HEK293 (cell line): ENCODE measurements around the gene JAKMIP1.

Source experiments
- CTCF ChIA-PET: fragments of 350-600 bp; formaldehyde crosslinking; extraction: SDS; loops from one replicate; lab custom pipeline; 2021; ENCODE audit warnings: antibody characterized with exemption; lab: Yijun Ruan, JAX
- POLR2A ChIA-PET: fragments of 300-600 bp; formaldehyde crosslinking; extraction: SDS; loops from one replicate; lab custom pipeline; 2020; ENCODE audit warnings: antibody characterized with exemption, inconsistent platforms; lab: Yijun Ruan, JAX
- H3K27ac ChIP-seq: fragments of 200-500 bp; sonication (Bioruptor generic); 2 replicates; pipeline ENCODE4 v1.5.1; 2014; ENCODE audit warnings: low read depth, low read length, control low read depth, inconsistent platforms; ENCODE audit errors: extremely low read depth
- H3K36me3 ChIP-seq, 2 experiments: fragments of 200-500 bp in 1 of 2; sonication (Bioruptor generic) in 1 of 2; 1 replicate in 1 of 2; 2 replicates in 1 of 2; pipeline ENCODE4 v1.5.1; 2014 to 2017; ENCODE audit warnings: inconsistent platforms in 2 of 2, low read length in 2 of 2; ENCODE audit not compliant: control insufficient read depth in 2 of 2, insufficient read depth in 1 of 2
- H3K4me1 ChIP-seq: fragments of 200-500 bp; sonication (Bioruptor generic); 2 replicates; pipeline ENCODE4 v1.5.1; 2014; ENCODE audit warnings: mild to moderate bottlenecking, low read length, inconsistent platforms; ENCODE audit not compliant: control insufficient read depth, insufficient read depth
- H3K4me3 ChIP-seq: 2 replicates; pipeline ENCODE4 v1.5.1; 2011; ENCODE audit warnings: low read depth, mild to moderate bottlenecking, control low read depth, low read length, moderate library complexity
- H3K9me3 ChIP-seq: fragments of 200-500 bp; sonication (Bioruptor generic); 2 replicates; pipeline ENCODE4 v1.5.1; 2014; ENCODE audit warnings: low read depth, low read length, inconsistent platforms; ENCODE audit not compliant: control insufficient read depth, insufficient read depth
- CTCF ChIP-seq: fragments of 450-650 bp; formaldehyde crosslinking; IDR thresholded peaks from 2 replicates; pipeline ENCODE4 v1.5.1; 2016; ENCODE audit warnings: missing biosample characterization, missing genetic modification characterization
- KLF10 ChIP-seq: fragments of 450-650 bp; IDR thresholded peaks from 2 replicates; pipeline ENCODE4 v1.5.1; 2018; ENCODE audit warnings: missing biosample characterization, mild to moderate bottlenecking, missing genetic modification characterization
- YY1 ChIP-seq: fragments of 450-650 bp; formaldehyde crosslinking; IDR thresholded peaks from 2 replicates; pipeline ENCODE4 v1.5.1; 2018; ENCODE audit warnings: missing biosample characterization, missing genetic modification characterization
- ZBTB7A ChIP-seq: fragments of 450-650 bp; formaldehyde crosslinking; IDR thresholded peaks from 2 replicates; pipeline ENCODE4 v1.5.1; 2016; ENCODE audit warnings: low read depth, missing biosample characterization, missing genetic modification characterization
- ZNF214 ChIP-seq: fragments of 450-650 bp; formaldehyde crosslinking; IDR thresholded peaks from 2 replicates; pipeline ENCODE4 v1.5.1; 2017; ENCODE audit warnings: missing biosample characterization, mild to moderate bottlenecking, missing genetic modification characterization, borderline replicate concordance
- ZNF23 ChIP-seq: fragments of 450-650 bp; formaldehyde crosslinking; IDR thresholded peaks from 2 replicates; pipeline ENCODE4 v1.5.1; 2016; ENCODE audit warnings: missing biosample characterization, missing genetic modification characterization, borderline replicate concordance
- ZNF239 ChIP-seq: fragments of 450-650 bp; formaldehyde crosslinking; IDR thresholded peaks from 2 replicates; pipeline ENCODE4 v1.5.1; 2016; ENCODE audit warnings: missing biosample characterization, missing genetic modification characterization
- ZNF280C ChIP-seq: fragments of 450-650 bp; formaldehyde crosslinking; IDR thresholded peaks from 2 replicates; pipeline ENCODE4 v1.5.1; 2016; ENCODE audit warnings: missing biosample characterization, missing genetic modification characterization
- ZNF394 ChIP-seq: fragments of 450-650 bp; formaldehyde crosslinking; IDR thresholded peaks from 2 replicates; pipeline ENCODE4 v1.5.1; 2016; ENCODE audit warnings: missing biosample characterization, missing genetic modification characterization, mild to moderate bottlenecking, moderate library complexity, borderline replicate concordance
- ZNF513 ChIP-seq: fragments of 450-650 bp; IDR thresholded peaks from 2 replicates; pipeline ENCODE4 v1.5.1; 2018; ENCODE audit warnings: missing biosample characterization, missing genetic modification characterization
- ZNF549 ChIP-seq: fragments of 450-650 bp; IDR thresholded peaks from 2 replicates; pipeline ENCODE4 v1.5.1; 2018; ENCODE audit warnings: missing biosample characterization, missing genetic modification characterization, mild to moderate bottlenecking, inconsistent platforms, moderate library complexity
- ZNF558 ChIP-seq: fragments of 450-650 bp; formaldehyde crosslinking; IDR thresholded peaks from 2 replicates; pipeline ENCODE4 v1.5.1; 2016; ENCODE audit warnings: missing biosample characterization, missing genetic modification characterization
- ZNF645 ChIP-seq: fragments of 450-650 bp; formaldehyde crosslinking; IDR thresholded peaks from 2 replicates; pipeline ENCODE4; 2016; ENCODE audit warnings: missing biosample characterization, missing genetic modification characterization
- ZNF660 ChIP-seq: fragments of 450-650 bp; IDR thresholded peaks from 2 replicates; pipeline ENCODE4 v1.5.1; 2018; ENCODE audit warnings: missing biosample characterization, mild to moderate bottlenecking, missing genetic modification characterization
- ZNF704 ChIP-seq: fragments of 450-650 bp; formaldehyde crosslinking; IDR thresholded peaks from 2 replicates; pipeline ENCODE4 v1.5.1; 2016; ENCODE audit warnings: missing biosample characterization, missing genetic modification characterization
- ZNF76 ChIP-seq: fragments of 450-650 bp; formaldehyde crosslinking; IDR thresholded peaks from 2 replicates; pipeline ENCODE4; 2016; ENCODE audit warnings: low read depth, missing biosample characterization, missing genetic modification characterization, borderline replicate concordance
- ZNF776 ChIP-seq: fragments of 450-650 bp; formaldehyde crosslinking; IDR thresholded peaks from 2 replicates; pipeline ENCODE4 v1.5.0; 2017; ENCODE audit warnings: missing biosample characterization, missing genetic modification characterization, borderline replicate concordance
- ZSCAN16 ChIP-seq: fragments of 450-650 bp; formaldehyde crosslinking; IDR thresholded peaks from 2 replicates; pipeline ENCODE4 v1.5.1; 2016; ENCODE audit warnings: missing biosample characterization, missing genetic modification characterization

JAKMIP1 gene

GRCh38 chr4:6068986-6069385 lies 131.4 kb downstream of the JAKMIP1 start (continued):
- TF ChIP-seq ZNF513 (tag by site-specific recombination) (no peak), ZNF394 (tag by site-specific recombination) (no peak), ZNF549 (tag by site-specific recombination) (no peak)

GRCh38 chr4:6065934-6066590 lies 134.3 kb downstream of the JAKMIP1 start:
- Histone ChIP-seq H3K4me1 (no peaks in the 10 kb centered on the region), H3K27ac (no peak overlapping the region), H3K4me3 (no peak overlapping the region), H3K36me3 (no peaks in the 10 kb centered on the region), H3K9me3 (no peaks in the 10 kb centered on the region)
- ChIA-PET POLR2A (no interaction called here), CTCF (interaction anchor here (1.0 kb wide), 1 partner anchor 19 kb away, joined by 4 read pairs; no protein-coding TSS in a partner anchor)
- TF ChIP-seq ZNF239, result no peak
- TF ChIP-seq KLF10 (tag by site-specific recombination), result no peak
- no peak for TF ChIP-seq ZNF394 (tag by site-specific recombination)
- TF ChIP-seq YY1 (tag by site-specific recombination), result no peak

- POLR2A ChIA-PET, result no interaction called here
- Histone ChIP-seq H3K9me3 (no peaks in the 10 kb centered on the region), H3K27ac (no peak overlapping the region), H3K36me3 (no peaks in the 10 kb centered on the region), H3K4me1 (no peaks in the 10 kb centered on the region), H3K4me3 (no peak overlapping the region)
- TF ChIP-seq ZNF76 (tag by site-specific recombination) (no peak), CTCF (tag by site-specific recombination) (no peak), ZNF704 (tag by site-specific recombination) (no peak), ZNF776 (tag by site-specific recombination) (no peak), ZBTB7A (tag by site-specific recombination) (no peak), ZNF214 (tag by site-specific recombination) (no peak), ZNF645 (no peak), ZNF280C (tag by site-specific recombination) (no peak), ZNF394 (tag by site-specific recombination) (no peak), ZNF558 (tag by site-specific recombination) (no peak), ZNF660 (tag by site-specific recombination) (no peak), ZSCAN16 (tag by site-specific recombination) (no peak), ZNF23 (tag by site-specific recombination) (no peak)
- CTCF ChIA-PET, result no interaction called here
These were observed 135.2 kb downstream of the JAKMIP1 start for GRCh38 chr4:6065166-6065565.
